H1 (cell line): ENCODE measurements around the gene SERPINE2.

ENCODE experiments used
- JUND ChIP-seq: IDR thresholded peaks from 2 replicates; pipeline ENCODE4 v1.6.1; 2011; ENCODE audit warnings: mild to moderate bottlenecking, improper control_type of control experiment, low read length
- NRF1 ChIP-seq: IDR thresholded peaks from 2 replicates; pipeline ENCODE4 v1.6.1; 2011; ENCODE audit warnings: mild to moderate bottlenecking, low read depth, low read length, improper control_type of control experiment
- POLR2A ChIP-seq, 2 experiments: IDR thresholded peaks; 1 replicate in 1 of 2; 2 replicates in 1 of 2; pipeline ENCODE4 v1.6.1; 2011; ENCODE audit warnings: low read depth in 2 of 2, low read length in 2 of 2, mild to moderate bottlenecking in 2 of 2; ENCODE audit errors: control extremely low read depth in 1 of 2
- SP1 ChIP-seq: IDR thresholded peaks from 2 replicates; pipeline ENCODE4 v1.6.1; 2011; ENCODE audit warnings: low read depth, low read length
- SRF ChIP-seq: IDR thresholded peaks from 2 replicates; pipeline ENCODE4 v1.6.1; 2011; ENCODE audit warnings: mild to moderate bottlenecking, low read depth, low read length, moderate library complexity

- no peak for TF ChIP-seq JUND
- no peak for TF ChIP-seq NRF1
- peak in 1 of 2 experiments; percentile 16; a peak in 1 of 3 replicates for TF ChIP-seq POLR2A (IDR thresholded peaks at IDR 0.05; ENCODE audit: control extremely low read depth in 1 of 2, low read depth in 2 of 2, low read length in 2 of 2)
- no peak for TF ChIP-seq SP1
- TF ChIP-seq SRF = no peak
These were observed 94.9 kb downstream of the SERPINE2 start for GRCh38 chr2:223944166-223944702.
